ES-I3 (cell line): ENCODE results near the gene MTSS2.

ENCODE experiments used
- H3K36me3 ChIP-seq: 2 replicates; pipeline ENCODE4 v1.6.1; 2013; ENCODE audit warnings: mild to moderate bottlenecking, low read length, control low read depth, moderate library complexity; ENCODE audit not compliant: insufficient read depth
- H3K4me1 ChIP-seq: 2 replicates; pipeline ENCODE4 v1.6.1; 2013; ENCODE audit warnings: mild to moderate bottlenecking, control low read depth, low read length; ENCODE audit not compliant: insufficient read depth
- H3K9ac ChIP-seq: 2 replicates; pipeline ENCODE4 v1.6.1; 2013; ENCODE audit warnings: low read depth, mild to moderate bottlenecking, low read length, moderate library complexity
- H3K9me3 ChIP-seq: 2 replicates; pipeline ENCODE4 v1.6.1; 2013; ENCODE audit warnings: mild to moderate bottlenecking, low read length, moderate library complexity; ENCODE audit not compliant: control insufficient read depth, insufficient read depth

The MTSS2 gene

GRCh38 chr16:70685938-70686375 is at the start of gene MTSS2:
Gene MTSS2, minus strand, starts transcription at chr16:70686053. Its CDS starts 262 bp downstream, at chr16:70685791.
- peak within 1 kb of the TSS; percentile 82 for H3K9ac ChIP-seq
- H3K4me1 ChIP-seq = peaks cover 27% of the 10 kb centered on the region
- no peaks in the 10 kb centered on the region for H3K9me3 ChIP-seq
- H3K36me3 ChIP-seq = no peaks in the 10 kb centered on the region

- H3K9ac ChIP-seq = no peak overlapping the region
- no peaks in the 10 kb centered on the region for H3K36me3 ChIP-seq
- H3K9me3 ChIP-seq = no peaks in the 10 kb centered on the region
- no peaks in the 10 kb centered on the region; the same call in 1 of the 2 replicates for H3K4me1 ChIP-seq
Measured at GRCh38 chr16:70735141-70735979, 49.5 kb upstream of the MTSS2 start.

GRCh38 chr16:70734522-70735095 is 48.8 kb upstream of the MTSS2 start:
- H3K9ac ChIP-seq = no peak overlapping the region
- H3K9me3 ChIP-seq = no peaks in the 10 kb centered on the region
- no peaks in the 10 kb centered on the region for H3K36me3 ChIP-seq
- no peaks in the 10 kb centered on the region; the same call in 1 of the 2 replicates for H3K4me1 ChIP-seq

- Histone ChIP-seq H3K36me3 (no peaks in the 10 kb centered on the region), H3K9me3 (no peaks in the 10 kb centered on the region), H3K4me1 (peaks cover 1% of the 10 kb centered on the region; the same call in 1 of the 2 replicates), H3K9ac (no peak overlapping the region)
Measured at GRCh38 chr16:70730944-70731343, 45.1 kb upstream of the MTSS2 start.

GRCh38 chr16:70730031-70730430 is 44.2 kb upstream of the MTSS2 start:
- Histone ChIP-seq H3K9me3 (no peaks in the 10 kb centered on the region), H3K36me3 (no peaks in the 10 kb centered on the region), H3K9ac (no peak overlapping the region), H3K4me1 (peaks cover 8% of the 10 kb centered on the region; the same call in 1 of the 2 replicates)

GRCh38 chr16:70729292-70729691 is 43.4 kb upstream of the MTSS2 start:
- Histone ChIP-seq H3K9me3 (no peaks in the 10 kb centered on the region), H3K36me3 (no peaks in the 10 kb centered on the region), H3K4me1 (peaks cover 8% of the 10 kb centered on the region; the same call in 1 of the 2 replicates), H3K9ac (no peak overlapping the region)

- Histone ChIP-seq H3K9ac (no peak overlapping the region), H3K4me1 (peaks cover 8% of the 10 kb centered on the region; the same call in 1 of the 2 replicates), H3K36me3 (no peaks in the 10 kb centered on the region), H3K9me3 (no peaks in the 10 kb centered on the region)
Measured at GRCh38 chr16:70728150-70728549, 42.3 kb upstream of the MTSS2 start.

GRCh38 chr16:70726892-70727361 is 41.1 kb upstream of the MTSS2 start:
- Histone ChIP-seq H3K9ac (no peak overlapping the region), H3K36me3 (no peaks in the 10 kb centered on the region), H3K9me3 (no peaks in the 10 kb centered on the region), H3K4me1 (peaks cover 8% of the 10 kb centered on the region; the same call in 1 of the 2 replicates)

- Histone ChIP-seq H3K36me3 (no peaks in the 10 kb centered on the region), H3K4me1 (peaks cover 8% of the 10 kb centered on the region; the same call in 1 of the 2 replicates), H3K9ac (no peak overlapping the region), H3K9me3 (no peaks in the 10 kb centered on the region)
Measured at GRCh38 chr16:70725912-70726828, 40.3 kb upstream of the MTSS2 start.

GRCh38 chr16:70725024-70725911 is 39.4 kb upstream of the MTSS2 start:
- Histone ChIP-seq H3K9me3 (no peaks in the 10 kb centered on the region), H3K36me3 (no peaks in the 10 kb centered on the region), H3K4me1 (peaks cover 8% of the 10 kb centered on the region; the same call in 1 of the 2 replicates), H3K9ac (no peak overlapping the region)

- peaks cover 8% of the 10 kb centered on the region; the same call in 1 of the 2 replicates for H3K4me1 ChIP-seq
- no peaks in the 10 kb centered on the region; the same call in 1 of the 2 replicates for H3K36me3 ChIP-seq
- H3K9me3 ChIP-seq = no peaks in the 10 kb centered on the region
- no peak overlapping the region for H3K9ac ChIP-seq
Measured at GRCh38 chr16:70724146-70725023, 38.5 kb upstream of the MTSS2 start.

- H3K9me3 ChIP-seq = no peaks in the 10 kb centered on the region
- H3K9ac ChIP-seq = no peak overlapping the region
- no peaks in the 10 kb centered on the region; the same call in 1 of the 2 replicates for H3K36me3 ChIP-seq
- peaks cover 8% of the 10 kb centered on the region; the same call in 1 of the 2 replicates for H3K4me1 ChIP-seq
Measured at GRCh38 chr16:70723740-70724145, 37.9 kb upstream of the MTSS2 start.
